Measurements from ENCODE around the gene C20orf141.

DNA sequence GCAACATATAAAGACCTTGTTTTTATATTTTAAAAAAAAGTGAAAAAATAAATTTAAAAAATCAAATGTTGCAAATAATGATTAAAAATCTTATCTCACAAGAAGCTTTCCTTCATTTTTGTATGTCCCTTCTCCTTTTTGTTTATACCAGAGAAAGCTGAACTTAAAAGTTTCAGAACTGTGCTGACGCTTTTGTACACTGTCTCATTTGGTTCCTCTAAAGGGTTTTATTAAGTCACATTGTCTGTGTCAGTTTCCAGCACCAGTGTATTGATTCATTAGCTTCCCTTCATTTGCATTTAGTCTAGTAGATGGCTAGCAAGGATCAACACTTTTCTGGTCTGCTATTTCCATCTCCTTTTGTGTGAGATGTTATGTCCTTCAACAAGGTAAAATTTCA is 19.0 kb downstream of the C20orf141 start:
- TF ChIP-seq USF2 (IDR thresholded peaks at IDR 0.05; ENCODE audit: borderline replicate concordance, low read depth, low read length) (no peak), CBFB (IDR thresholded peaks at IDR 0.05; ENCODE audit: low read depth) (no peak), FOXK2 (IDR thresholded peaks at IDR 0.05) (no peak), CTCF (IDR thresholded peaks at IDR 0.05 in 2 of 3, conservative IDR thresholded peaks at IDR 0.05 in 1 of 3; ENCODE audit: control insufficient read depth in 2 of 3, extremely low read depth in 1 of 3, insufficient read depth in 1 of 3, low read depth in 3 of 3, low read length in 3 of 3) (no peak), REST (IDR thresholded peaks at IDR 0.05; ENCODE audit: low read depth, low read length) (no peak), JUND (IDR thresholded peaks at IDR 0.05; ENCODE audit: low read depth, low read length) (no peak), MXI1 (IDR thresholded peaks at IDR 0.05; ENCODE audit: low read depth, low read length) (no peak), RCOR1 (conservative IDR thresholded peaks at IDR 0.05; ENCODE audit: low read depth, low read length) (no peak), YY1 (IDR thresholded peaks at IDR 0.05; ENCODE audit: low read depth, low read length) (no peak)
- TF ChIP-seq, protein P1, sequence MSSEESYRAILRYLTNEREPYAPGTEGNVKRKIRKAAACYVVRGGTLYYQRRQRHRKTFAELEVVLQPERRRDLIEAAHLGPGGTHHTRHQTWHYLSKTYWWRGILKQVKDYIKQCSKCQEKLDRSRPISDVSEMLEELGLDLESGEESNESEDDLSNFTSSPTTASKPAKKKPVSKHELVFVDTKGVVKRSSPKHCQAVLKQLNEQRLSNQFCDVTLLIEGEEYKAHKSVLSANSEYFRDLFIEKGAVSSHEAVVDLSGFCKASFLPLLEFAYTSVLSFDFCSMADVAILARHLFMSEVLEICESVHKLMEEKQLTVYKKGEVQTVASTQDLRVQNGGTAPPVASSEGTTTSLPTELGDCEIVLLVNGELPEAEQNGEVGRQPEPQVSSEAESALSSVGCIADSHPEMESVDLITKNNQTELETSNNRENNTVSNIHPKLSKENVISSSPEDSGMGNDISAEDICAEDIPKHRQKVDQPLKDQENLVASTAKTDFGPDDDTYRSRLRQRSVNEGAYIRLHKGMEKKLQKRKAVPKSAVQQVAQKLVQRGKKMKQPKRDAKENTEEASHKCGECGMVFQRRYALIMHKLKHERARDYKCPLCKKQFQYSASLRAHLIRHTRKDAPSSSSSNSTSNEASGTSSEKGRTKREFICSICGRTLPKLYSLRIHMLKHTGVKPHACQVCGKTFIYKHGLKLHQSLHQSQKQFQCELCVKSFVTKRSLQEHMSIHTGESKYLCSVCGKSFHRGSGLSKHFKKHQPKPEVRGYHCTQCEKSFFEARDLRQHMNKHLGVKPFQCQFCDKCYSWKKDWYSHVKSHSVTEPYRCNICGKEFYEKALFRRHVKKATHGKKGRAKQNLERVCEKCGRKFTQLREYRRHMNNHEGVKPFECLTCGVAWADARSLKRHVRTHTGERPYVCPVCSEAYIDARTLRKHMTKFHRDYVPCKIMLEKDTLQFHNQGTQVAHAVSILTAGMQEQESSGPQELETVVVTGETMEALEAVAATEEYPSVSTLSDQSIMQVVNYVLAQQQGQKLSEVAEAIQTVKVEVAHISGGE (CRISPR knock-in tag; IDR thresholded peaks at IDR 0.05), result no peak
